Measurements from ENCODE around the gene PIPOX. TPM values are rescaled to one million over a fixed set of nuclear protein-coding genes. Genes with fewer than 3 reads are reported as not detected.

The PIPOX gene
- polyA plus RNA-seq, 1 donor: 0.74 TPM

GRCh38 chr17:29019475-29020181, 23.3 kb upstream of the PIPOX start:
- DNase-seq: no peak

- no peak for DNase-seq
Observed at GRCh38 chr17:29020576-29020975, 22.4 kb upstream of the PIPOX start.

- DNase-seq: no peak
Observed at GRCh38 chr17:29021226-29021625, 21.7 kb upstream of the PIPOX start.

- no peak for DNase-seq
Observed at GRCh38 chr17:29022074-29022473, 20.9 kb upstream of the PIPOX start.

- DNase-seq: no peak
Observed at GRCh38 chr17:29024316-29024952, 18.5 kb upstream of the PIPOX start.

- no peak for DNase-seq
Observed at GRCh38 chr17:29031488-29031887, 11.5 kb upstream of the PIPOX start.

GRCh38 chr17:29032013-29032856, 10.7 kb upstream of the PIPOX start:
- no peak for DNase-seq

GRCh38 chr17:29032857-29033197, 10.1 kb upstream of the PIPOX start:
- DNase-seq: no peak

GRCh38 chr17:29034510-29034909, 8.4 kb upstream of the PIPOX start:
- DNase-seq: no peak

- DNase-seq: no peak
Observed at GRCh38 chr17:29036584-29036983, 6.4 kb upstream of the PIPOX start.

GRCh38 chr17:29037739-29038084, 5.2 kb upstream of the PIPOX start:
- no peak for DNase-seq

GRCh38 chr17:29038085-29038795, 4.7 kb upstream of the PIPOX start:
- DNase-seq: no peak

GRCh38 chr17:29039764-29040598, 3.0 kb upstream of the PIPOX start:
- DNase-seq: no peak

GRCh38 chr17:29041091-29041490, 1.9 kb upstream of the PIPOX start:
- DNase-seq: no peak

GRCh38 chr17:29041571-29041970, 1.4 kb upstream of the PIPOX start:
- DNase-seq: no peak

- DNase-seq: no peak
Observed at GRCh38 chr17:29042026-29042678, 789 bp upstream of the PIPOX start.

GRCh38 chr17:29043539-29044145, 701 bp downstream of the PIPOX start:
- DNase-seq: no peak

- no peak for DNase-seq
Observed at GRCh38 chr17:29045026-29045425, 2.1 kb downstream of the PIPOX start.

- no peak for DNase-seq
Observed at GRCh38 chr17:29045734-29046472, 3.0 kb downstream of the PIPOX start.

- no peak for DNase-seq
Observed at GRCh38 chr17:29046473-29046839, 3.5 kb downstream of the PIPOX start.
